GM18858 (cell line): ENCODE measurements around the gene RNH1.
A peak's percentile ranks its signal among the peaks of the same experiment; 100 is the strongest.
"Not testable (repeated sequence)": the region's sequence is repeated elsewhere in the genome, so short reads cannot be mapped to it uniquely, and the experiment has no call there.

Experiments used
- ATAC-seq: cut with Tn5 transposase; IDR thresholded peaks from one replicate; pipeline ENCODE4 v1.9.1; 2021; ENCODE audit not compliant: unreplicated experiment

The RNH1 gene

GRCh38 chr11:520428-521176 lies 13.6 kb upstream of the RNH1 start:
- ATAC-seq: no peak

GRCh38 chr11:518463-519202 lies 11.6 kb upstream of the RNH1 start:
- peak; percentile 47 for ATAC-seq

- ATAC-seq: not testable (repeated sequence)
These were observed 10.1 kb upstream of the RNH1 start for GRCh38 chr11:516918-517685.

GRCh38 chr11:516400-516799 lies 9.4 kb upstream of the RNH1 start:
- no peak for ATAC-seq

GRCh38 chr11:515131-515530 lies 8.1 kb upstream of the RNH1 start:
- ATAC-seq: no peak

DNA sequence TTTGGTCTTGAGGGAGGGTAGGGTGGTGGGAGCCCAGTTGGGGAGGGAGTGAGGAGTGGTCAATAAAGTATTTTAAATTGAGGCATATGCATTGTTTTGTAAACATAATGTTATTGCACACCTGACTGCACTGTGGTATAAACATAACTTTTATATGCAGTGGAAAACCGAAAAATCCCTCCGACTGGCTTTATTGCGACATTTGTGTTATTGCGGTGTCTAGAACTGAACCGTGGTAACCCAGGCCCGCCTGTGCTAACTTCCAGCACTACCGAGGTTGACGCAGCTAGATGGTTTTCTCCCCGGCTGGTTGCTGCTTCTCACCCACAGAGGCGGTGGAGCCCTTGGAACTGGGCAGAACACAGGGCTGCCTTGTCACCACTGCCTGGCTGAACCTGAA lies 7.6 kb upstream of the RNH1 start:
- ATAC-seq: no peak

- no peak for ATAC-seq
These were observed 5.9 kb upstream of the RNH1 start for GRCh38 chr11:512761-513595.

- no peak for ATAC-seq
These were observed 1.9 kb upstream of the RNH1 start for GRCh38 chr11:508956-509355.

- no peak for ATAC-seq
These were observed 879 bp upstream of the RNH1 start for GRCh38 chr11:507727-508515.

DNA sequence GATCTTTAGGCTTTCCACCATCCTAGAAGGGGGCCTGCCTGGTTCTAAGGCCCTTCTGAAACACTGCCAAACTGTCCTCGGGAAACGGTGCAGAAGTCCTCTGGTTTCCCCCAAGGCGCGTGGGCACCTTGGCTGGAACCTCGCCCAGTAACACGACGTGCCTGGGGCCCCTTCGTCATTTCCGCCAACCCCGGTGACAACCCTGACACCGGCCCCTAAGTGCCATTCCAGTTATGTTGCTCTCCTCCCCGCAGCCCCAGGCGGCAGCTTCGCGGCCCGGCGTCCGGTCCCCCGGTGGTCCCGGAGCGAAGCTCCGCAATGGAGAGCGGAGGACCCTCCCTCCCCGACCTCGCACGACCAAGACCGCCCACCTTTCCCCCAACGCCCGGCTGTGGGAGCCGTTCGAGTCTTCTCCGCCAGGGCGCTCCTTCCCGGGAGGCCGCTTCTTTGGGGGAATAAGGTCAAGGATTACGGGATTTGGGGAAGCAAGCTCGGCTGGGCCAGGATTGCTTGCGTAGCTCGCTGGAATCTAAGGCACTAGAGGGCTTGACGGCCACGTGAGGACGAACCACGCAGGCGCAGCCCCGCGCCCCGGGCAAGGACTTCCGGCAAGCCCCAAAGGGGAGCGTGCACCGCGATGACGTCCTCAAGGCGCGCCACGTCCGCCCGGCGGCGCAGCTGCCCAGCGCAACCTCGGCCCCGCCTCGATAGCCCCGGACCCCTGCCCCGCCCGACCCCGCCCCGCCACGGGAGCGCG lies 626 bp downstream of the RNH1 start:
- peak; percentile 55 for ATAC-seq

- ATAC-seq: no peak
These were observed 2.1 kb downstream of the RNH1 start for GRCh38 chr11:504994-505344.

GRCh38 chr11:504053-504993 lies 2.7 kb downstream of the RNH1 start:
- ATAC-seq: no peak

DNA sequence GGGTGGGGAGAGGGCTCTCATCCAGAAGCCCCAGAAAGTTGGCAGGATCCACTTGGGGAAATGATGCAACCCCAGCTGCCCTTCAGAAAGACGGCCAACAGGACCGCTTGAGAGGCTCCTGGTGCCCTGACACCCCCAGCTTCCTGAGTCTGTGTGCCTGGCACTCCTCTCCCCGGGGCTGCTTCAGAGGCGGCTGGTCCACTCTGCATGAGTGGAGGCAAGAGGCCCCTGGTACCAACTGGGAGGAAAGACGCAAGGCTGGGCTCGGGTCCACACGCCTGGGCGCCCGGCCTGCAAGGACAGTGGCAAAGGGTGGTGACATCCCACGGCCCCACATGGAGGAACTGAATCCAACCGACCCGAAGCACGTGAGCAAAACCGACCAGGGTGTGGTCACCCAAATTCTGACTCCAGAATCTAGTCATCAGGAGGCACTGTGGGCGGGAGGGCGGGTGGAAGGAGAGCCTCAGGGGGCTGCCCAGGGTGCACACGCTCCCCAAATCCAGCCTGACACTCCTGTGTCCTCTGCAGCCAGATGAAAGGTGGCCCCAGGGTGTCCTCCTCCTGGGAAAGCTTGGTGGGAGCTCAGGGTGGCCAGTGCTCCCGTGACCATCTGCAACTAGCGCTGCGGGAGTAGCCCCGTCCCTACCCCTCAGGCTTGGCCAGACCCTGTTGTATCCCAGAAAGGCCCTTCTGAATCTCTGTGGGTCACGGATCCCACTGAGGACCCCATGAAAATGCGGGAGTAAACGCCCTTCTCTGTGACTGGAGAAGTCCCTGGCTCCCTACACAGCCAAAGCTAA lies 3.7 kb downstream of the RNH1 start:
- ATAC-seq: no peak

GRCh38 chr11:502288-503178 lies 4.5 kb downstream of the RNH1 start:
- ATAC-seq: no peak

GRCh38 chr11:501683-502287 lies 5.3 kb downstream of the RNH1 start:
- ATAC-seq: no peak

GRCh38 chr11:501001-501682 lies 5.9 kb downstream of the RNH1 start:
- no peak for ATAC-seq
